ENCODE results near the gene NRK.
"Not testable (repeated sequence)": the region's sequence is repeated elsewhere in the genome, so short reads cannot be mapped to it uniquely, and the experiment has no call there.

The NRK gene

DNA sequence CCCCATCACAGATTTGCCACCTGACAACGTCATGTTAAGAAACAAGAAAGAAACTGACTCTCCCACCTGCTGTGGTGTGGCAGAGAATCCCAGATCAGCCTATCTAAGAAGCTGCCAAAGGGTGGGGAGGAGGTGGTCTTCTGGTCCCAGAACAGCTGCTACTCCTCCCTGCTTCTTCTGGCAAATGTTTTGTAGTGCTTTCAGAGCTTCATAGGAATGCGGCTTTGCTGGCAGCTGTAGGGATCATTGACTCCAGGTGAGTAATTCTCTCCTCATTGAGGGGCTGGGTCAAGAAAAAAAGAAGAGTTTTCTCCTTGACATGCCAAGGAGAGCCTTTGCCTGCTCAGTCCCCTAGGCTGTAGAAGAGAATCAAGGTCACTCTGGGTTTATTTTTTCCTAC, 23.3 kb downstream of the NRK start:
- 50% methylated on average over 1 of the region's 2 CpGs for WGBS (ENCODE audit: insufficient coverage)
- Histone ChIP-seq H3K4me1 (ENCODE audit: control extremely low read depth in 1 of 4, control insufficient read depth in 4 of 4, insufficient read depth in 4 of 4, low read length in 3 of 4) (no peaks in the 10 kb centered on the region), H3K4me3 (ENCODE audit: control insufficient read depth in 1 of 7, extremely low read depth in 1 of 7, insufficient read depth in 4 of 7, low read depth in 2 of 7, low read length in 6 of 7) (no peak overlapping the region), H3K9me3 (ENCODE audit: control extremely low read depth in 1 of 5, control insufficient read depth in 4 of 5, insufficient read depth in 2 of 5, low read depth in 1 of 5, low read length in 4 of 5) (peaks cover 0 to 5% (median 0%) of the 10 kb centered on the region in 5 experiments), H3K36me3 (ENCODE audit: control insufficient read depth in 4 of 4, insufficient read depth in 4 of 4, low read length in 3 of 4) (no peaks in the 10 kb centered on the region), H3K27ac (ENCODE audit: insufficient read depth in 1 of 2, low read depth in 1 of 2, low read length in 2 of 2, poor library complexity in 1 of 2, severe bottlenecking in 2 of 2) (no peak overlapping the region), H3K27me3 (replicated peaks in 2 of 5; ENCODE audit: control insufficient read depth in 4 of 5, insufficient read depth in 5 of 5, low read length in 4 of 5) (no peaks in the 10 kb centered on the region)
- POLR2A ChIA-PET, result no interaction called here
- DNase-seq, result no peak
- CTCF ChIA-PET, result no interaction called here

DNA sequence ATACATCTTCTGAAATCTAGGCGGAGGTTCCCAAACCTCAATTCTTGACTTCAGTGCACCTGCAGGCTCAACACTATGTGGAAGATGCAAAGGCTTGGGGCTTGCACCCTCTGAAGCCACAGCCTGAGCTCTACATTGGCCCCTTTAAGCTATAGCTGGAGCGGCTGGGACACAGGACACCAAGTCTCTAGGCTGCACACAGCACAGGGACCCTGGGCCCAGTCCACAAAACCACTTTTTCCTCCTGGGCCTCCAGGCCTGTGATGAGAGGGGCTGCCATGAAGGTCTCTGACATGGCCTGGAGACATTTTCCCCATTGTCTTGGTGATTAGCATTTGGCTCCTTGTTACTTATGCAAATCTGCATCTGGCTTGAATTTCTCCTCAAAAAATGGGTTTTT, 27.8 kb downstream of the NRK start:
- not testable (repeated sequence) for DNase-seq

DNA sequence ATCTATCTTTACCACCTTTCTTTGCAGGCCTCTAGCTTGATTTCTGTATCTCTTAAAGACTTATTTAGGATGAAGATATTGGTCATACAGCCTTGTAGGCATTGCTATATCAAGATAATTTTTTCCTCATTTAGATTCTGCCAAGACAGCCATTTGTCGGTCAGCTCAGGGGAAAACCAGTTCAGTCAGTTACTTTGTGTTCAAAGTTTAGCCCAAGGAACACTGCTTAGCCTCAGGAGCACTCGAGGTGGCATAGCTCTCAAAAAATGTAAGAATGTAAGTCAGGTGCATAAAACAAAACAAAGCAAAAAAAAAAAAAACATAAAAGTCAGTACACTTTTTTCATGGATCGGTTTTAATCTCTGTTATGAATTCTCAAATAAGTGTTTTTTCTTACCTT, 43.4 kb downstream of the NRK start:
- H3K9me3 ChIP-seq (ENCODE audit: control extremely low read depth in 1 of 5, control insufficient read depth in 4 of 5, insufficient read depth in 2 of 5, low read depth in 1 of 5, low read length in 4 of 5), result no peaks in the 10 kb centered on the region
- H3K4me3 ChIP-seq (ENCODE audit: control insufficient read depth in 1 of 7, extremely low read depth in 1 of 7, insufficient read depth in 4 of 7, low read depth in 2 of 7, low read length in 6 of 7), result no peak overlapping the region
- H3K27ac ChIP-seq (ENCODE audit: insufficient read depth in 1 of 2, low read depth in 1 of 2, low read length in 2 of 2, poor library complexity in 1 of 2, severe bottlenecking in 2 of 2), result no peak overlapping the region
- no peaks in the 10 kb centered on the region for H3K36me3 ChIP-seq (ENCODE audit: control insufficient read depth in 4 of 4, insufficient read depth in 4 of 4, low read length in 3 of 4)
- no peak for DNase-seq
- ChIA-PET CTCF (no interaction called here), POLR2A (no interaction called here)
- H3K27me3 ChIP-seq (replicated peaks in 2 of 5; ENCODE audit: control insufficient read depth in 4 of 5, insufficient read depth in 5 of 5, low read length in 4 of 5), result peaks cover 0 to 2% (median 0%) of the 10 kb centered on the region in 5 experiments
- no peaks in the 10 kb centered on the region for H3K4me1 ChIP-seq (ENCODE audit: control extremely low read depth in 1 of 4, control insufficient read depth in 4 of 4, insufficient read depth in 4 of 4, low read length in 3 of 4)
- 80% methylated on average over 1 of the region's 3 CpGs for WGBS (ENCODE audit: insufficient coverage)

More for the DNA sequence above, 27.8 kb downstream of the NRK start:
- H3K9me3 ChIP-seq (ENCODE audit: control extremely low read depth in 1 of 5, control insufficient read depth in 4 of 5, insufficient read depth in 2 of 5, low read depth in 1 of 5, low read length in 4 of 5); POLR2A ChIA-PET; H3K4me1 ChIP-seq (ENCODE audit: control extremely low read depth in 1 of 4, control insufficient read depth in 4 of 4, insufficient read depth in 4 of 4, low read length in 3 of 4); H3K27ac ChIP-seq (ENCODE audit: insufficient read depth in 1 of 2, low read depth in 1 of 2, low read length in 2 of 2, poor library complexity in 1 of 2, severe bottlenecking in 2 of 2); H3K27me3 ChIP-seq (replicated peaks in 2 of 5; ENCODE audit: control insufficient read depth in 4 of 5, insufficient read depth in 5 of 5, low read length in 4 of 5); CTCF ChIA-PET; H3K4me3 ChIP-seq (ENCODE audit: control insufficient read depth in 1 of 7, extremely low read depth in 1 of 7, insufficient read depth in 4 of 7, low read depth in 2 of 7, low read length in 6 of 7); H3K36me3 ChIP-seq (ENCODE audit: control insufficient read depth in 4 of 4, insufficient read depth in 4 of 4, low read length in 3 of 4): not testable (repeated sequence)
- 100% methylated on average over 1 of the region's 2 CpGs for WGBS (ENCODE audit: insufficient coverage)

DNA sequence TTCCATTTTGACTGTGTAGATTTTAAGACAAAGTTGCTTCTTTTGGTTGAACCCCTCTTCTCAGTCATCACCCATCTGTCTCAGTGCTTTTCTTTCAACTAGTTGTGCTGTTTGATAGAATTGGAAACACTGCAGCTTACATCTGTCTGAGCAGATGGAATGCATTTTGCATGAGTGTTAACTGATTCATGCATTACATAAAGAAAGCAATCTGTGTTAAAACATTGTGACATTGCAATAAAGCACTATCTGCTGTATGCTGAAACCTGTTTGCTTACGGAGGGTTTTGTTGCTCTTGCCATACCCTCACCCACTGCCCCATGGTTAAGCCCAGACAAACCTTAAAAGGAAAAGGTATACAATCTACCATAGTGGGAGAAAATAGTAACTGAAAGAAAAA, 47.4 kb downstream of the NRK start:
- DNase-seq, result no peak
- Histone ChIP-seq H3K36me3 (ENCODE audit: control insufficient read depth in 4 of 4, insufficient read depth in 4 of 4, low read length in 3 of 4) (no peaks in the 10 kb centered on the region), H3K4me1 (ENCODE audit: control extremely low read depth in 1 of 4, control insufficient read depth in 4 of 4, insufficient read depth in 4 of 4, low read length in 3 of 4) (no peaks in the 10 kb centered on the region), H3K27me3 (replicated peaks in 2 of 5; ENCODE audit: control insufficient read depth in 4 of 5, insufficient read depth in 5 of 5, low read length in 4 of 5) (peaks cover 0 to 2% (median 0%) of the 10 kb centered on the region in 5 experiments), H3K9me3 (ENCODE audit: control extremely low read depth in 1 of 5, control insufficient read depth in 4 of 5, insufficient read depth in 2 of 5, low read depth in 1 of 5, low read length in 4 of 5) (no peaks in the 10 kb centered on the region), H3K4me3 (ENCODE audit: control insufficient read depth in 1 of 7, extremely low read depth in 1 of 7, insufficient read depth in 4 of 7, low read depth in 2 of 7, low read length in 6 of 7) (no peak overlapping the region), H3K27ac (ENCODE audit: insufficient read depth in 1 of 2, low read depth in 1 of 2, low read length in 2 of 2, poor library complexity in 1 of 2, severe bottlenecking in 2 of 2) (no peak overlapping the region)
- CTCF ChIA-PET, result no interaction called here
- no CpG with 5 or more reads among the region's 1 CpG for WGBS (ENCODE audit: insufficient coverage)
- POLR2A ChIA-PET, result no interaction called here

DNA sequence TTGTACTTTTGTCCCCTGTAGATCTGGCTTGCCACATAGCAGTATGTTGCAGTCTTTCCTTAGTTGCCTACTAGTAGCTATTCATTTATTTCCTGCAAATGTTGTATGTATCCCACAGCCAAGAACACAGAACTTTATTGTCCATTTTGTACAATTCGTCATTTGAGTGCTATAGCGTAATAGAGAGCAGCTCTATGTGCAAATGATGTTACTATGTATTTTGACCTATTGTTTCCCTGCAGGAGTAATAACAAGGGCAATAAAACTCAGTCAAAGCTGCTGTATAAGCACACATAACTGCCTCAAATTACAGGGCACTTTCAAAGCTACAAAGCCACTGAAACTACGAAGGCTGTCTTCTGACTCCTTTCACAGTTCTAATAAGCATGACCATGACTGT, 48.1 kb downstream of the NRK start:
- no peaks in the 10 kb centered on the region for H3K9me3 ChIP-seq (ENCODE audit: control extremely low read depth in 1 of 5, control insufficient read depth in 4 of 5, insufficient read depth in 2 of 5, low read depth in 1 of 5, low read length in 4 of 5)
- ChIA-PET CTCF (no interaction called here), POLR2A (no interaction called here)
- no CpG with 5 or more reads among the region's 3 CpGs for WGBS (ENCODE audit: insufficient coverage)
- no peak overlapping the region for H3K4me3 ChIP-seq (ENCODE audit: control insufficient read depth in 1 of 7, extremely low read depth in 1 of 7, insufficient read depth in 4 of 7, low read depth in 2 of 7, low read length in 6 of 7)
- H3K4me1 ChIP-seq (ENCODE audit: control extremely low read depth in 1 of 4, control insufficient read depth in 4 of 4, insufficient read depth in 4 of 4, low read length in 3 of 4), result no peaks in the 10 kb centered on the region
- peaks cover 0 to under 1% (median 0%) of the 10 kb centered on the region in 5 experiments for H3K27me3 ChIP-seq (replicated peaks in 2 of 5; ENCODE audit: control insufficient read depth in 4 of 5, insufficient read depth in 5 of 5, low read length in 4 of 5)
- H3K36me3 ChIP-seq (ENCODE audit: control insufficient read depth in 4 of 4, insufficient read depth in 4 of 4, low read length in 3 of 4), result no peaks in the 10 kb centered on the region
- no peak overlapping the region for H3K27ac ChIP-seq (ENCODE audit: insufficient read depth in 1 of 2, low read depth in 1 of 2, low read length in 2 of 2, poor library complexity in 1 of 2, severe bottlenecking in 2 of 2)
- no peak for DNase-seq

DNA sequence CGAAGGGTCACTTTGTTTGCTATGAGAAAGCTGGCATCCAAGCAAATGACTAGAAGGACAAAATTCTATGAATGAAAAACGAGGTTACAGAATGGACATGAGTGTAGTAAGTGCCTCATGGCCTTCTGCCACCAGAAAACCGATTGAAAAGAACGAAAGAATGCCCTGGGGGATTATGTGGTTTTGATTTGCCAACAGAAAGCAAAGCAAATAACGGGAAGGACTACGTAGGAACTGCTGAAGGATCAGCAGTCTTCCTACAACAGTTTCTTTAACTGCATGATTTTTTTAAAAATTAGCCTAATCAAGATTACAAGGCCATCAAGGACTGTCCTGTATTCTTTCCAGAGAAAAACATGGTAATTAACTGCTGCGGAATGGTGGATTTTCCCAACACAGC, 50.6 kb downstream of the NRK start:
- ChIA-PET CTCF (no interaction called here), POLR2A (no interaction called here)
- H3K27me3 ChIP-seq (replicated peaks in 2 of 5; ENCODE audit: control insufficient read depth in 4 of 5, insufficient read depth in 5 of 5, low read length in 4 of 5), result peaks cover 0 to 2% (median 0%) of the 10 kb centered on the region in 5 experiments
- H3K4me3 ChIP-seq (ENCODE audit: control insufficient read depth in 1 of 7, extremely low read depth in 1 of 7, insufficient read depth in 4 of 7, low read depth in 2 of 7, low read length in 6 of 7), result no peak overlapping the region
- DNase-seq, result no peak
- no peaks in the 10 kb centered on the region for H3K36me3 ChIP-seq (ENCODE audit: control insufficient read depth in 4 of 4, insufficient read depth in 4 of 4, low read length in 3 of 4)
- H3K9me3 ChIP-seq (ENCODE audit: control extremely low read depth in 1 of 5, control insufficient read depth in 4 of 5, insufficient read depth in 2 of 5, low read depth in 1 of 5, low read length in 4 of 5), result no peaks in the 10 kb centered on the region
- WGBS (ENCODE audit: insufficient coverage), result 79% methylated on average over 6 of the region's 7 CpGs
- H3K27ac ChIP-seq (ENCODE audit: insufficient read depth in 1 of 2, low read depth in 1 of 2, low read length in 2 of 2, poor library complexity in 1 of 2, severe bottlenecking in 2 of 2), result no peak overlapping the region
- H3K4me1 ChIP-seq (ENCODE audit: control extremely low read depth in 1 of 4, control insufficient read depth in 4 of 4, insufficient read depth in 4 of 4, low read length in 3 of 4), result no peaks in the 10 kb centered on the region

DNA sequence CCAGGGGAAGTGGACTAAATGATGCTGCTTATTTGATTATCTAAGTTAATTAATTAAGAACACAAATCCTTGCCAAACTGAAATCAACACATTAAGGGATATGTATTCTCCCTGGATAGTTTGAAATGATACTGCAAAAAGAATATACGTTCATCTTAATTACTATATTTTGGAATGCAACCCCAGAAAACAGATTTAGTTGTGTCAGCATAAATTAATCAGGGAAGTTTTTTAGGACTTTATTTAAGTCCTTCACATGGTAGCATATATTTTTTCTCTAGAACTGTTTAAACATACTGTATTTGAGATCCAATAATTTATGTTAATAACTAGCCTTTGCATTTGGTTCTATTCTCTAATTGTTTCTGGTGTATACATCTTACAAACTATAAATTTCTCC, 52.5 kb downstream of the NRK start:
- ChIA-PET CTCF (no interaction called here), POLR2A (no interaction called here)
- no peaks in the 10 kb centered on the region for H3K36me3 ChIP-seq (ENCODE audit: control insufficient read depth in 4 of 4, insufficient read depth in 4 of 4, low read length in 3 of 4)
- H3K9me3 ChIP-seq (ENCODE audit: control extremely low read depth in 1 of 5, control insufficient read depth in 4 of 5, insufficient read depth in 2 of 5, low read depth in 1 of 5, low read length in 4 of 5), result no peaks in the 10 kb centered on the region
- no peak overlapping the region for H3K4me3 ChIP-seq (ENCODE audit: control insufficient read depth in 1 of 7, extremely low read depth in 1 of 7, insufficient read depth in 4 of 7, low read depth in 2 of 7, low read length in 6 of 7)
- H3K4me1 ChIP-seq (ENCODE audit: control extremely low read depth in 1 of 4, control insufficient read depth in 4 of 4, insufficient read depth in 4 of 4, low read length in 3 of 4), result no peaks in the 10 kb centered on the region
- H3K27ac ChIP-seq (ENCODE audit: insufficient read depth in 1 of 2, low read depth in 1 of 2, low read length in 2 of 2, poor library complexity in 1 of 2, severe bottlenecking in 2 of 2), result no peak overlapping the region
- no CpG with 5 or more reads among the region's 1 CpG for WGBS (ENCODE audit: insufficient coverage)
- no peak for DNase-seq
- peaks cover 0 to 2% (median 0%) of the 10 kb centered on the region in 5 experiments for H3K27me3 ChIP-seq (replicated peaks in 2 of 5; ENCODE audit: control insufficient read depth in 4 of 5, insufficient read depth in 5 of 5, low read length in 4 of 5)
